ENCODE measurements around the gene TSPAN15.

The TSPAN15 gene

DNA sequence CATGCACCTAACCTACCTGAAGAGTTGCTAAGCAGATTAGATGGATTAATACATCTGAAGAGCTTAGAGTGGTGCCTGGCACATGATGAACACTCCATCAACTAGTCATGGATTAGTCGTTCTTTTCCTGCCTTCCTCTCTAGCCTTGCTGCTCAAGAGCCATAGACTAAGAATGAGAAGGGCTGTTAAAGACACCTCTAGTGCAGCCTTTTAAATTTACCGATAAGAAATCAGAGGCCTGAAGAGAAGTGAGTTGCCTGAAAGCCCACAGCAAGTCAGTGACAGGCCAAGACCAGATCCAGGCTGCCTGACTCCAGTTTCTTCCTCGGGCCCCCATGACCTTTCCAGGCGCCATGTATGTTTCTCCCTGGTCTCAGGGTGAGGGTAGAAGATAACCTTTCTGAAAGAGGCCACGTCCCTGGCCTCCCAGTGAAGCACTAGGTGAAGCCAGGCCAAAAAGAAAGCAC, 6.5 kb downstream of the TSPAN15 start:
- Histone ChIP-seq H3K79me2 (ENCODE audit: control insufficient read depth, low read length) (no peaks in the 10 kb centered on the region), H3K36me3 (ENCODE audit: control insufficient read depth, low read length) (no peaks in the 10 kb centered on the region), H4K20me1 (ENCODE audit: control insufficient read depth, insufficient read depth, low read depth, low read length) (no peaks in the 10 kb centered on the region), H3K4me2 (ENCODE audit: low read length) (no peak overlapping the region), H3K9me3 (ENCODE audit: control insufficient read depth, insufficient read depth, low read length) (no peaks in the 10 kb centered on the region), H3K4me1 (ENCODE audit: control insufficient read depth, low read length) (peaks cover 10% of the 10 kb centered on the region), H3K9me2 (replicated peaks; ENCODE audit: control insufficient read depth, low read length) (no peaks in the 10 kb centered on the region), H3F3A (ENCODE audit: control insufficient read depth, insufficient read depth) (no peaks in the 10 kb centered on the region), H3K27me3 (ENCODE audit: control insufficient read depth, low read length) (no peaks in the 10 kb centered on the region), H3K27ac (ENCODE audit: low read depth, low read length) (no peak overlapping the region), H3K4me3 (ENCODE audit: low read length) (no peak overlapping the region)
- TF ChIP-seq, protein P1, sequence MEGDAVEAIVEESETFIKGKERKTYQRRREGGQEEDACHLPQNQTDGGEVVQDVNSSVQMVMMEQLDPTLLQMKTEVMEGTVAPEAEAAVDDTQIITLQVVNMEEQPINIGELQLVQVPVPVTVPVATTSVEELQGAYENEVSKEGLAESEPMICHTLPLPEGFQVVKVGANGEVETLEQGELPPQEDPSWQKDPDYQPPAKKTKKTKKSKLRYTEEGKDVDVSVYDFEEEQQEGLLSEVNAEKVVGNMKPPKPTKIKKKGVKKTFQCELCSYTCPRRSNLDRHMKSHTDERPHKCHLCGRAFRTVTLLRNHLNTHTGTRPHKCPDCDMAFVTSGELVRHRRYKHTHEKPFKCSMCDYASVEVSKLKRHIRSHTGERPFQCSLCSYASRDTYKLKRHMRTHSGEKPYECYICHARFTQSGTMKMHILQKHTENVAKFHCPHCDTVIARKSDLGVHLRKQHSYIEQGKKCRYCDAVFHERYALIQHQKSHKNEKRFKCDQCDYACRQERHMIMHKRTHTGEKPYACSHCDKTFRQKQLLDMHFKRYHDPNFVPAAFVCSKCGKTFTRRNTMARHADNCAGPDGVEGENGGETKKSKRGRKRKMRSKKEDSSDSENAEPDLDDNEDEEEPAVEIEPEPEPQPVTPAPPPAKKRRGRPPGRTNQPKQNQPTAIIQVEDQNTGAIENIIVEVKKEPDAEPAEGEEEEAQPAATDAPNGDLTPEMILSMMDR (IDR thresholded peaks at IDR 0.05; ENCODE audit: low read depth, low read length, poor library complexity, severe bottlenecking) = no peak
- TF ChIP-seq EZH2phosphoT487 (IDR thresholded peaks at IDR 0.05; ENCODE audit: borderline replicate concordance, low read length) = no peak

DNA sequence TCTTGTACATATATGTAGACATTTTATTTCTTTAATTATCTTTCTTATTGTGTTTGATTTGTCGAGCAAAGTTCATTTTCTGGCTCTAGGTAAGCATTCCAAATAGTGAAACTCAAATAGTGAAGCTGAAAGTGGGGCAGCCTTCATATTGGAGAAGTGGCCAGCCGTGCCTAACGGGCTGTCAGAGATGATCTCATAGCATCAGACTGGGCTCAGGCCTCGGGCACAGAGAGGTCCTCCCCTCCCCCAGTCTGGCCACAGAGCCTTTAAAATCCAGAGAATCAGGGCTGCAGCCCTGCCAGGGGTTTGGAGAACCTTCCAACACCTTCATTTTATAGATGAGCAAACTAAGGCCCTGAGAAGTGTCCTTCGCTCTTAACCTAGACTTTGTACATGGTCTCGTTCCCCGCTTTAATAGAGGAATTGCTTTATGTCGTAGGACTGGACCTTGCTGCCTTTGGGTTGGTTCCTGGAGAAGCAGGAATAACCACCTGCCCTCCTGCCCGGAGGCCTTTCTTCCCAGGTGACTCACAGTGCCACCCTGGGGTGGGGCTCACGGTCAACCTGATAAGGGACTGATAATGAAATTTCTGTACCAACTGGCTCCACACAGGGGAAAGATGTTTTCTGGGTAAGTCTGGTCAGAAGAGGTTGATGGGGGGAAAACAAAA, 7.3 kb downstream of the TSPAN15 start:
- TF ChIP-seq EZH2phosphoT487 (IDR thresholded peaks at IDR 0.05; ENCODE audit: borderline replicate concordance, low read length) = no peak
- TF ChIP-seq, protein P1 (IDR thresholded peaks at IDR 0.05; ENCODE audit: low read depth, low read length, poor library complexity, severe bottlenecking) = no peak
- Histone ChIP-seq H3K36me3 (ENCODE audit: control insufficient read depth, low read length) (no peaks in the 10 kb centered on the region), H3K9me2 (replicated peaks; ENCODE audit: control insufficient read depth, low read length) (no peaks in the 10 kb centered on the region), H3K4me2 (ENCODE audit: low read length) (no peak overlapping the region), H4K20me1 (ENCODE audit: control insufficient read depth, insufficient read depth, low read depth, low read length) (no peaks in the 10 kb centered on the region), H3K27me3 (ENCODE audit: control insufficient read depth, low read length) (no peaks in the 10 kb centered on the region), H3K4me1 (ENCODE audit: control insufficient read depth, low read length) (peaks cover 10% of the 10 kb centered on the region), H3K9me3 (ENCODE audit: control insufficient read depth, insufficient read depth, low read length) (no peaks in the 10 kb centered on the region), H3K27ac (ENCODE audit: low read depth, low read length) (no peak overlapping the region), H3F3A (ENCODE audit: control insufficient read depth, insufficient read depth) (no peaks in the 10 kb centered on the region), H3K79me2 (ENCODE audit: control insufficient read depth, low read length) (no peaks in the 10 kb centered on the region), H3K4me3 (ENCODE audit: low read length) (no peak overlapping the region)

DNA sequence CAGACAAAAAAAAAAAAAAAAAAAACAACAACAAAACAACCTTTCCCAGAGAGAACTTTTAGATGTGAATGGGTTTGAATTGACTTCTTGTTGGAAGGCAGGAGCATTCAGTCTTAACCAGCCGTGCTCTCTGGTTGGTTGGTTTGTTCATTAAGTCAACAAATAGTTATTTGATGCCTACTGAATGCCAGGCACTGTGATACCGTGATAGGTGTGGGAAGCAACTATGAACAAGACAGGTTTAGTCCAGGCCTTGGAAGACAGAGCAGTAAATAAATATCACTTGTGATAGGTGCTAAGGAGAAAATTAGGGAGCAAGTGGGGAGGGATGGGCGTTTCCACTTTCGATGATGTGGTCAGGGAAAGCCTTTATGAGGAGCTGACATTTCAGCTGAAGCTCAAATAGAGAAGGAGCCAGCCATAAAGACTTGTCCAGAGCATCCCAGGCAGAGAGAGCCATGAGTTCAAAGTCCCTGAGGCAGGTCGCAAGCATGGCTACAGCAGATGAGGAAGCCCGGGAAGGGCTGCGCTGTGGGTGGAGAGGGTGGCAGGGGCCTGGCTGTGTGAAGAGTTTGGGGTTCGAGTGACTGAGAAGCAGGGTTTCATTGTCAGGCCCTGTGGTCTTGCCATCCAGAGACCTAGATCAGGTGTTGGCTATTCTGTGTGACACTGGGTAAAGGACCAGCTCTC, 8.0 kb downstream of the TSPAN15 start:
- Histone ChIP-seq H3K79me2 (ENCODE audit: control insufficient read depth, low read length) (no peaks in the 10 kb centered on the region), H3K4me1 (ENCODE audit: control insufficient read depth, low read length) (peaks cover 10% of the 10 kb centered on the region)
- TF ChIP-seq, protein P1 (IDR thresholded peaks at IDR 0.05; ENCODE audit: low read depth, low read length, poor library complexity, severe bottlenecking) = no peak
- TF ChIP-seq EZH2phosphoT487 (IDR thresholded peaks at IDR 0.05; ENCODE audit: borderline replicate concordance, low read length) = no peak

More for the DNA sequence above, 8.0 kb downstream of the TSPAN15 start:
- no peak overlapping the region for H3K27ac ChIP-seq (ENCODE audit: low read depth, low read length)
- H3F3A ChIP-seq (ENCODE audit: control insufficient read depth, insufficient read depth) = no peaks in the 10 kb centered on the region
- no peaks in the 10 kb centered on the region for H3K9me3 ChIP-seq (ENCODE audit: control insufficient read depth, insufficient read depth, low read length)
- H3K9me2 ChIP-seq (replicated peaks; ENCODE audit: control insufficient read depth, low read length) = no peaks in the 10 kb centered on the region
- H3K36me3 ChIP-seq (ENCODE audit: control insufficient read depth, low read length) = no peaks in the 10 kb centered on the region
- H4K20me1 ChIP-seq (ENCODE audit: control insufficient read depth, insufficient read depth, low read depth, low read length) = no peaks in the 10 kb centered on the region
- H3K27me3 ChIP-seq (ENCODE audit: control insufficient read depth, low read length) = no peaks in the 10 kb centered on the region
- no peak overlapping the region for H3K4me2 ChIP-seq (ENCODE audit: low read length)
- H3K4me3 ChIP-seq (ENCODE audit: low read length) = no peak overlapping the region

All from DOHH2 (cell line).